HUES64 (cell line): Measurements from ENCODE around the gene SREBF1.
A peak's percentile ranks its signal among the peaks of the same experiment; 100 is the strongest.

Experiments used
- H3K27ac ChIP-seq: 2 replicates; pipeline ENCODE4 v1.7.0; 2013; ENCODE audit warnings: low read depth, low read length, inconsistent platforms
- H3K27me3 ChIP-seq: 2 replicates; pipeline ENCODE4 v1.6.1; 2013; ENCODE audit warnings: mild to moderate bottlenecking, low read length; ENCODE audit not compliant: insufficient read depth
- H3K36me3 ChIP-seq: 2 replicates; pipeline ENCODE4 v1.6.1; 2013; ENCODE audit warnings: mild to moderate bottlenecking, low read length; ENCODE audit not compliant: insufficient read depth
- H3K4me1 ChIP-seq: 2 replicates; pipeline ENCODE4 v1.6.1; 2013; ENCODE audit warnings: mild to moderate bottlenecking, low read length, moderate library complexity; ENCODE audit not compliant: insufficient read depth
- H3K4me3 ChIP-seq: 2 replicates; pipeline ENCODE4 v1.5.1; 2013; ENCODE audit warnings: mild to moderate bottlenecking, low read length, moderate library complexity
- H3K9ac ChIP-seq: 2 replicates; pipeline ENCODE4 v1.6.1; 2013; ENCODE audit warnings: mild to moderate bottlenecking, low read depth, low read length
- H3K9me3 ChIP-seq: 2 replicates; pipeline ENCODE4 v1.6.1; 2013; ENCODE audit warnings: low read depth, low read length; ENCODE audit not compliant: insufficient read depth
- WGBS: fragments of 150-250, 120-280 bp; methylation state at CpG from one replicate; pipeline ENCODE4 v1.1.7; 2013; ENCODE audit warnings: missing lambda C conversion rate; 5-methylcytosine and 5-hydroxymethylcytosine counted together

SREBF1 gene

GRCh38 chr17:17846645-17847044 lies 9.9 kb upstream of the SREBF1 start:
- Histone ChIP-seq H3K4me3 (no peak overlapping the region), H3K27ac (no peak overlapping the region), H3K9ac (no peak overlapping the region), H3K4me1 (peaks cover 15% of the 10 kb centered on the region; the same call in 1 of the 2 replicates), H3K27me3 (no peaks in the 10 kb centered on the region), H3K9me3 (no peaks in the 10 kb centered on the region), H3K36me3 (no peaks in the 10 kb centered on the region)
- WGBS, result 95% methylated on average over 8 of the region's 8 CpGs

GRCh38 chr17:17846003-17846402 lies 9.2 kb upstream of the SREBF1 start:
- 79% methylated on average over 8 of the region's 8 CpGs for WGBS
- no peak overlapping the region for H3K9ac ChIP-seq

GRCh38 chr17:17845046-17845775 lies 8.4 kb upstream of the SREBF1 start:
- Histone ChIP-seq H3K27ac (no peak overlapping the region), H3K9ac (no peak overlapping the region), H3K27me3 (no peaks in the 10 kb centered on the region), H3K4me3 (no peak overlapping the region), H3K9me3 (no peaks in the 10 kb centered on the region), H3K36me3 (no peaks in the 10 kb centered on the region), H3K4me1 (peaks cover 19% of the 10 kb centered on the region)
- WGBS, result 94% methylated on average over 13 of the region's 13 CpGs

More at GRCh38 chr17:17846003-17846402, 9.2 kb upstream of the SREBF1 start:
- no peaks in the 10 kb centered on the region for H3K9me3 ChIP-seq
- H3K27me3 ChIP-seq, result no peaks in the 10 kb centered on the region
- H3K27ac ChIP-seq, result no peak overlapping the region
- H3K4me3 ChIP-seq, result no peak overlapping the region
- H3K4me1 ChIP-seq, result peaks cover 16% of the 10 kb centered on the region
- H3K36me3 ChIP-seq, result no peaks in the 10 kb centered on the region

GRCh38 chr17:17844500-17844899 lies 7.7 kb upstream of the SREBF1 start:
- Histone ChIP-seq H3K4me3 (no peak overlapping the region), H3K27me3 (no peaks in the 10 kb centered on the region), H3K9me3 (no peaks in the 10 kb centered on the region), H3K36me3 (no peaks in the 10 kb centered on the region), H3K4me1 (peaks cover 15% of the 10 kb centered on the region), H3K27ac (no peak overlapping the region), H3K9ac (no peak overlapping the region)
- 95% methylated on average over 5 of the region's 6 CpGs for WGBS

GRCh38 chr17:17844079-17844478 lies 7.3 kb upstream of the SREBF1 start:
- Histone ChIP-seq H3K4me1 (peaks cover 19% of the 10 kb centered on the region), H3K4me3 (no peak overlapping the region), H3K9me3 (no peaks in the 10 kb centered on the region), H3K27ac (no peak overlapping the region), H3K9ac (no peak overlapping the region), H3K27me3 (no peaks in the 10 kb centered on the region), H3K36me3 (no peaks in the 10 kb centered on the region)
- WGBS, result 85% methylated on average over 7 of the region's 7 CpGs

- Histone ChIP-seq H3K27me3 (no peaks in the 10 kb centered on the region), H3K27ac (no peak overlapping the region), H3K36me3 (no peaks in the 10 kb centered on the region), H3K9me3 (no peaks in the 10 kb centered on the region), H3K9ac (no peak overlapping the region), H3K4me1 (peaks cover 24% of the 10 kb centered on the region), H3K4me3 (no peak overlapping the region)
- 83% methylated on average over 3 of the region's 4 CpGs for WGBS
These were observed 6.3 kb upstream of the SREBF1 start for GRCh38 chr17:17843096-17843495.

- Histone ChIP-seq H3K27me3 (no peaks in the 10 kb centered on the region), H3K36me3 (no peaks in the 10 kb centered on the region), H3K4me3 (no peak overlapping the region), H3K27ac (no peak overlapping the region), H3K4me1 (peaks cover 32% of the 10 kb centered on the region), H3K9ac (no peak overlapping the region), H3K9me3 (no peaks in the 10 kb centered on the region)
- WGBS, result 87% methylated on average over 9 of the region's 9 CpGs
These were observed 5.5 kb upstream of the SREBF1 start for GRCh38 chr17:17842111-17842876.

- peaks cover 36% of the 10 kb centered on the region for H3K4me1 ChIP-seq
- 85% methylated on average over 1 of the region's 1 CpG for WGBS
These were observed 4.8 kb upstream of the SREBF1 start for GRCh38 chr17:17841601-17842025.

GRCh38 chr17:17840751-17841591 lies 4.2 kb upstream of the SREBF1 start:
- Histone ChIP-seq H3K9me3 (no peaks in the 10 kb centered on the region), H3K36me3 (no peaks in the 10 kb centered on the region), H3K27ac (peak overlapping the region; percentile 93), H3K4me1 (peaks cover 36% of the 10 kb centered on the region), H3K9ac (no peak overlapping the region), H3K27me3 (no peaks in the 10 kb centered on the region), H3K4me3 (no peak overlapping the region)
- 56% methylated on average over 6 of the region's 7 CpGs for WGBS

More at GRCh38 chr17:17841601-17842025, 4.8 kb upstream of the SREBF1 start:
- H3K27me3 ChIP-seq, result no peaks in the 10 kb centered on the region
- H3K4me3 ChIP-seq, result no peak overlapping the region
- no peaks in the 10 kb centered on the region for H3K36me3 ChIP-seq
- no peaks in the 10 kb centered on the region for H3K9me3 ChIP-seq
- peak overlapping the region; percentile 93; the same call in 1 of the 2 replicates for H3K27ac ChIP-seq
- no peak overlapping the region for H3K9ac ChIP-seq

GRCh38 chr17:17839791-17840707 lies 3.3 kb upstream of the SREBF1 start:
- Histone ChIP-seq H3K36me3 (0 out of 2 replicates have a peak, but pooled peaks cover 3% of the 10 kb centered on the region), H3K27me3 (no peaks in the 10 kb centered on the region), H3K27ac (peak overlapping the region; percentile 93), H3K4me3 (peak overlapping the region; percentile 51), H3K9me3 (no peaks in the 10 kb centered on the region), H3K9ac (peak overlapping the region; percentile 72), H3K4me1 (peaks cover 42% of the 10 kb centered on the region)
- 7% methylated on average over 71 of the region's 71 CpGs for WGBS
